ENCODE measurements around the gene CH25H. TPM values are rescaled to one million over a fixed set of nuclear protein-coding genes. Genes with fewer than 3 reads are reported as not detected.

The CH25H gene
- total RNA-seq, 6 experiments from 2014 or later: 0.31 to 1.2 (median 0.60) TPM; not detected in 2

DNA sequence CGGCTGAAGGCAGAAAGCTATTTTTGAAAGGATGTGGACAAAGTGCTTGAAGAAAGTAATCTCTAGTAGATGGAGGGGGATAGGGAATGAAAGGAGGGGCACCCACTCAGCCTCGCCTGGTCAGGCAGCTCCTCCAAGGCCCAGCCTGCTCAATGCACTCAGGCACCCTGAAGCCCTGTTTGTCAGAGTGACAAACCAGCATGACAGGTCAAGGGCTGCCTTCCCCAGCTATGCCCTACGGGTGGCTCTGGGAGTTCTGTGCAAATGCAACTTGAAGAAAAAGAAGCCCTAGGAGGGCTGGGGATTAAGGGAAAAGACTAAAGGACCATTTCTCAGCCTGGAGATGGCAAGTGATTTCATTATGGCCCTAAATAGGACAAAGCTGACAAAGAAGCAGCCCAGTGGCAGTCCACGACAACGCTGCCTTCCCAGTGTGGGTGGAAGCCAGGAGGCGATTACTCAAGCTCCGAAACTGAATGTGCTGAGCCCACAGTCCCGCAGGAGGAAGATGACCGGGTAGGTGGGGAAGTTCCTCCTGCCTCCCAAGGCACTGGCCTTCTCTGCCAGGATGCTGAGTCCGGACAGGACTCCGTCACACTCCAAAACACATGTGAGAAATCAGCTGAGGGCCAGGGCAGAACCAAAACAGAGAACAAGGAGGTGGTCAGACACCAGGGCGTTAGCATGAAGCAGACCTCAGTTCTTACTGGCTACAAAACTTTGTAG is 28.1 kb upstream of the CH25H start:
- 80% methylated on average over 4 of the region's 12 CpGs for WGBS (ENCODE audit: insufficient coverage, low coverage, low lambda C conversion rate, missing lambda C conversion rate)
- no peak overlapping the region for H3K27ac ChIP-seq
- TF ChIP-seq POLR2A (IDR thresholded peaks at IDR 0.05): peak; percentile 24
- TF ChIP-seq, protein P1, sequence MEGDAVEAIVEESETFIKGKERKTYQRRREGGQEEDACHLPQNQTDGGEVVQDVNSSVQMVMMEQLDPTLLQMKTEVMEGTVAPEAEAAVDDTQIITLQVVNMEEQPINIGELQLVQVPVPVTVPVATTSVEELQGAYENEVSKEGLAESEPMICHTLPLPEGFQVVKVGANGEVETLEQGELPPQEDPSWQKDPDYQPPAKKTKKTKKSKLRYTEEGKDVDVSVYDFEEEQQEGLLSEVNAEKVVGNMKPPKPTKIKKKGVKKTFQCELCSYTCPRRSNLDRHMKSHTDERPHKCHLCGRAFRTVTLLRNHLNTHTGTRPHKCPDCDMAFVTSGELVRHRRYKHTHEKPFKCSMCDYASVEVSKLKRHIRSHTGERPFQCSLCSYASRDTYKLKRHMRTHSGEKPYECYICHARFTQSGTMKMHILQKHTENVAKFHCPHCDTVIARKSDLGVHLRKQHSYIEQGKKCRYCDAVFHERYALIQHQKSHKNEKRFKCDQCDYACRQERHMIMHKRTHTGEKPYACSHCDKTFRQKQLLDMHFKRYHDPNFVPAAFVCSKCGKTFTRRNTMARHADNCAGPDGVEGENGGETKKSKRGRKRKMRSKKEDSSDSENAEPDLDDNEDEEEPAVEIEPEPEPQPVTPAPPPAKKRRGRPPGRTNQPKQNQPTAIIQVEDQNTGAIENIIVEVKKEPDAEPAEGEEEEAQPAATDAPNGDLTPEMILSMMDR (IDR thresholded peaks at IDR 0.05): no peak
- intact Hi-C loops (cut with DNase I): no loop called here
- H3K4me1 ChIP-seq: no peaks in the 10 kb centered on the region
- no peaks in the 10 kb centered on the region for H3K9me3 ChIP-seq
- peaks cover 0 to 5% (median 0%) of the 10 kb centered on the region in 4 donors for H3K36me3 ChIP-seq
- H3K4me3 ChIP-seq: no peak overlapping the region
- DNase-seq (peak; percentile 46 to 65 (median 54)), ATAC-seq (peak; percentile 66 to 79 (median 70))
- H3K27me3 ChIP-seq: no peaks in the 10 kb centered on the region

DNA sequence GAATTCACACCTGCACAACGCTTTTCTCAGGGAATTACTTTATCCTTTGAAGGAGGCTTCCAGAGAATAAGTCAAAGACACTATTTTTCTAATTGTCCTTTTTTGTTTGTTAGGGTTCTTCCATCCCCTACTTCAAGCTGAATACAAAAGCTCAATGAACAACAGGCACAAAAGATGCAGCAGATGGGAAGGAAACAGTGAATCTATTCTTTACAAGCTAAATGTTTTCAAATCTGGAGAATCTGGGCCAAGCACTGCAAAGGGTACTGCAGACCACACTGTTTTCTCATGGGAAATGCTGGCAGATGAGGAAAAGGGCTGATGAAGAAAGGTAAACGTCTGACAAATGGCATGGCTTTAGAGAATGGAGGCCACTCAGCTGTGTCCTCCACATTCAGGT is 25.9 kb upstream of the CH25H start:
- Histone ChIP-seq H3K4me1 (no peaks in the 10 kb centered on the region), H3K36me3 (peaks cover 0 to 11% (median 0%) of the 10 kb centered on the region in 4 donors), H3K27ac (no peak overlapping the region), H3K27me3 (no peaks in the 10 kb centered on the region), H3K4me3 (no peak overlapping the region), H3K9me3 (no peaks in the 10 kb centered on the region)
- 92% methylated on average over 2 of the region's 2 CpGs for WGBS (ENCODE audit: insufficient coverage, low coverage, low lambda C conversion rate, missing lambda C conversion rate)
- no peak for TF ChIP-seq POLR2A (IDR thresholded peaks at IDR 0.05)
- TF ChIP-seq, protein P1 (IDR thresholded peaks at IDR 0.05): no peak
- no peak for DNase-seq
- no peak for ATAC-seq
- intact Hi-C loops (cut with DNase I): no loop called here

DNA sequence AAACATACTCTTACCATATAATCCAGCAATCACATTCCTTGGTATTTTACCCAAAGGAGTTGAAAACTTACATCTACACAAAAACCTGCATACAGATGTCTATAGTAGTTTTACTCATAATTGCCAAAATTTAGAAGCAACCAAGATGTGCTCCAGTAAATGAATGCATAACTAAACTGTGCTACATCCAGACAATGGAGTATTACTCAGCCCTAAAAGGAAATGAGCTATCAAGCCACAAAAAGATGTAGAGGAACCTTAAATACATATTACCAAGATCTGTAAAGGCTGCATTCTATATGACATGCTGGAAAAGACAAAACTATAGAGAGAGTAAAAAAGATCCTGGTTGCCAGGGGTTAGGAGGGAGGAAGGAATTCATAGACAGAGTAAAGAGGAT is 21.8 kb upstream of the CH25H start:
- DNase-seq (no peak), ATAC-seq (no peak)
- peaks cover 0 to 11% (median 3%) of the 10 kb centered on the region in 4 donors for H3K36me3 ChIP-seq
- no peak overlapping the region for H3K4me3 ChIP-seq
- intact Hi-C loops (cut with DNase I): no loop called here
- no peak overlapping the region for H3K27ac ChIP-seq
- no peaks in the 10 kb centered on the region for H3K27me3 ChIP-seq
- no peaks in the 10 kb centered on the region for H3K4me1 ChIP-seq
- TF ChIP-seq, protein P1 (IDR thresholded peaks at IDR 0.05): no peak
- no peak for TF ChIP-seq POLR2A (IDR thresholded peaks at IDR 0.05)
- no peaks in the 10 kb centered on the region for H3K9me3 ChIP-seq

DNA sequence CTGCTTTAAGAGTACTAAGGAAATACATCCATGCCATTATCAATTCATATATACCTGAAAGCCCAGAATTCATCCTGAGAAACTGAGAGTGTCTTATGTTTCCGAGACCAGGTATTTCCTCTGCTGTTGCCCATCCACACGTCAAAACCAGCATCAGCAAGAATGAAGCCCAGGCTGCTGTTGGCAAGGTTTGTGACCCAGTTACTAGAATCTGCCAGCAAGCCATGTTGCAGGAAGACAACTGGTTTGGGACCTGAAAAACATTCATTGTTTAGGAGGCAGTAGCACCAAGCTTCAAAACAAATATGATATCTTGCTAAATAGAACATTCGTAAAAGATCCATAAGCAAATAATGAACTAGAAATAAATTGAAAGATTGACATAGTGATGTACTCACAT is 21.0 kb upstream of the CH25H start:
- Histone ChIP-seq H3K27ac (no peak overlapping the region), H3K36me3 (peaks cover 0 to 11% (median 4%) of the 10 kb centered on the region in 4 donors), H3K9me3 (no peaks in the 10 kb centered on the region), H3K4me1 (no peaks in the 10 kb centered on the region), H3K4me3 (no peak overlapping the region), H3K27me3 (no peaks in the 10 kb centered on the region)
- 93% methylated on average over 3 of the region's 3 CpGs for WGBS (ENCODE audit: insufficient coverage, low coverage, low lambda C conversion rate, missing lambda C conversion rate)
- intact Hi-C loops (cut with DNase I): no loop called here
- no peak for DNase-seq
- TF ChIP-seq, protein P1 (IDR thresholded peaks at IDR 0.05): no peak
- no peak for TF ChIP-seq POLR2A (IDR thresholded peaks at IDR 0.05)
- ATAC-seq: no peak

Data from right lobe of liver (tissue), 6 donors.